NCI-H1092 (cell line): ENCODE results near the gene STK36.

ENCODE experiments used
- DNase-seq: peaks from one replicate; lab custom pipeline; 2025; lab: John Stamatoyannopoulos, UW

STK36 gene

GRCh38 chr2:218720048-218721041, 48.5 kb downstream of the STK36 start:
- DNase-seq: no peak

- DNase-seq: no peak
Measured at GRCh38 chr2:218721488-218721887, 49.6 kb downstream of the STK36 start.

- no peak for DNase-seq
Measured at GRCh38 chr2:218721934-218722333, 50.0 kb downstream of the STK36 start.

- DNase-seq: no peak
Measured at GRCh38 chr2:218722419-218722818, 50.5 kb downstream of the STK36 start.

GRCh38 chr2:218722876-218723785, 51.2 kb downstream of the STK36 start:
- DNase-seq: no peak

- DNase-seq: no peak
Measured at GRCh38 chr2:218726004-218726574, 54.2 kb downstream of the STK36 start.

- DNase-seq: no peak
Measured at GRCh38 chr2:218727502-218728165, 55.7 kb downstream of the STK36 start.

- DNase-seq: no peak
Measured at GRCh38 chr2:218729640-218730039, 57.8 kb downstream of the STK36 start.

GRCh38 chr2:218732052-218732760, 60.3 kb downstream of the STK36 start:
- DNase-seq: no peak

- no peak for DNase-seq
Measured at GRCh38 chr2:218732761-218733158, 60.9 kb downstream of the STK36 start.

- DNase-seq: no peak
Measured at GRCh38 chr2:218733171-218734021, 61.5 kb downstream of the STK36 start.

- DNase-seq: no peak
Measured at GRCh38 chr2:218734190-218734975, 62.5 kb downstream of the STK36 start.

- DNase-seq: no peak
Measured at GRCh38 chr2:218736531-218736930, 64.6 kb downstream of the STK36 start.

GRCh38 chr2:218743068-218743467, 71.2 kb downstream of the STK36 start:
- DNase-seq: no peak

GRCh38 chr2:218744615-218745014, 72.7 kb downstream of the STK36 start:
- no peak for DNase-seq

- DNase-seq: no peak
Measured at GRCh38 chr2:218745160-218745558, 73.3 kb downstream of the STK36 start.

- no peak for DNase-seq
Measured at GRCh38 chr2:218745559-218746469, 73.9 kb downstream of the STK36 start.

GRCh38 chr2:218746470-218746795, 74.5 kb downstream of the STK36 start:
- no peak for DNase-seq
